Mammary epithelial cell (primary cell): Measurements from ENCODE around the gene MLYCD.

ENCODE experiments used
- CTCF ChIP-seq, 2 donors: IDR thresholded peaks in 1 of 2; conservative IDR thresholded peaks in 1 of 2; 2 replicates each; pipeline ENCODE4 v1.5.1; 2011 to 2012; ENCODE audit warnings: inconsistent platforms in 2 of 2, low read length in 2 of 2, mild to moderate bottlenecking in 2 of 2, control low read depth in 1 of 2, low read depth in 1 of 2; ENCODE audit not compliant: insufficient read depth in 1 of 2; ENCODE audit errors: extremely low read depth in 1 of 2
- EZH2 ChIP-seq: IDR thresholded peaks from 2 replicates; pipeline ENCODE4 v1.6.1; 2012; ENCODE audit warnings: low read length, inconsistent platforms, borderline replicate concordance

GRCh38 chr16:83975590-83976260, 76.8 kb downstream of the MLYCD start:
- TF ChIP-seq CTCF (conservative IDR thresholded peaks at IDR 0.05 in 1 of 2, IDR thresholded peaks at IDR 0.05 in 1 of 2; ENCODE audit: extremely low read depth in 1 of 2, insufficient read depth in 1 of 2, low read depth in 1 of 2, low read length in 2 of 2) (no peak), EZH2 (no peak)
